Activated naive CD4-positive, alpha-beta T cell treated with Interleukin-2 at 50 U/mL for 16 hours (primary cell): Measurements from ENCODE around the gene PRKACG.

Source experiments
- DNase-seq: peaks from one replicate; pipeline ENCODE4 v3.0.0-alpha.2; 2020

The PRKACG gene

DNA sequence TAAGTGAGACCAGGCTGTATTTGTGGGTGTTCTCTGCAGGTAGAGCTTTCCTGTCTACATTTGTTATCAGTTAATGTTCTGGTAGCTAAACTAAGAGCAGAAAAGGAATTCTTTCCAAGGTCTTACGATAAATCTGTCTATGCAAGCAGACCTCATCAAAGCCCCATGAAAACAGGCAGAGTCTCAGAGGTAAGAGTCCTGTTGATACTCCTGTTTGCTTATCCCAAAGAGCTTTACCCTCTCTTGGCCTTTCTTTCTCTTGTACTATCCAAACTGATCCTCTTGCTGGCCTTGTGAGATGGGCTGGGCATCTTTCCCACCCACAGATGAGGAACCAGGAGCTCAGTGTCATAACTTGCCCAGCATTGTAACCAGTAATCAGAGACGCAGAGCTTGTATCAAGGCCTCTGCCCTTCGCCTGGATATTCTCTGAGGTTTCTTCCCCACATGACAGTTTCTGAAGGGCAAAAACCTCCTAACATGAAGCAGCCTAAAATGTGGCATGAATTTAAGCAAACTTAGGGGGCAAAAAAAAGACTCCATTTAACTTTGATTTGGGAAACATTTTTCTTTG lies 33.5 kb downstream of the PRKACG start:
- no peak for DNase-seq

DNA sequence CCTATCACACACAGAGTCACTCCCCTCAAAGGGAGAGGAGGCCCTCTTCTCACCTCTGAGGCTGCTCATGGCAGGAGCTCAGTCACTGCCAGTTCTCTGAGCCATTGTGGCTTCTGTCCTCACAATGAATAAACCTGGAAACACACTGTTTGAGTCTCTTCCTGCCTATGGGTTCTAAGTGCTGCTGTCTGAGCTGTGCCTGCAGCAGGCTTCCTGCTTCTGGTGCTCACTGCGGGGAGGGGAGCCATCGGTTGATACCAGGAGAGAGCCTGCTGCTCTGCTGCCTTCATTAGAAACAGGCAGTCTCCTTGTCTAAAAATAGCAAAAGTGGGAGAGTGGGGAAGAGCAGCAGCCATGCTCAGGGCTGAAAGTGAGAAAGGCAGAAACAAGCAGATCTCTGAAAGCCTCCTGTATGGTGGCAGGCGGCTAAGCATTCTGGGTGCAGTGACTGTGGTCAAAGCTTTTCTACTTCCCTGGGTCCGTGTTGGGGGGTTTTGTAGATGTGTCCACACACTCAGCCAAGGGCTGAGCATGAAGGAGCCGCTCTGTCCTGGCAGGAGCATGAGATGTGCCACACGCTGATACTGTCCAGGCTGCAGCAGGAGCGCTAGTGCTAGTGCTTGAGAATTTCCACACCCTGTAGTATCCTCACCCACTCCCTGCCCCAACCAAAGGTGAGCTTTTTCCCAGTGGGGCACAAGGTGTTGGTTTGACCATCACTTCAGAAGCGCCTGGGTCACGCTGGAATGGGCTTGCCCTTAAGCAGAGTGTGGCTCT lies 34.2 kb downstream of the PRKACG start:
- peak; percentile 6 for DNase-seq

DNA sequence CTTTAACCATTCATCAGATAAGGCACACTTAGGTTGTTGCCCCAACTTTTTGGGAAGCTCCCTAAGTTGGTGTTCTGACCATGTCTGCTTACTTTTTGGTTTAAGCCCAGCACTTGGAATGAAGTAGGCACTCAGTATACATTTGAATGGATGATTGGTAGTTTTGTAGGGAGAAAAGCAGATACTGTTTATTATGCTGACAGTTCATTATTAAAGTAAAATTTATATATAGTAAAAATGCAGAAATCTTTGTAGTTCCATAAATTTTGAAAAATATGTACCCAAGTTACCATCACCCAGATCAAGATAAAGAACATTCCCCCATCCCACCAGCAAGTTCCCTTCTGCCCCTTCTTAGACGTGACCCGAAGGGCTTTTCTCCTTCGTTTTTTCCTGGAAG lies 35.4 kb downstream of the PRKACG start:
- DNase-seq, result no peak

DNA sequence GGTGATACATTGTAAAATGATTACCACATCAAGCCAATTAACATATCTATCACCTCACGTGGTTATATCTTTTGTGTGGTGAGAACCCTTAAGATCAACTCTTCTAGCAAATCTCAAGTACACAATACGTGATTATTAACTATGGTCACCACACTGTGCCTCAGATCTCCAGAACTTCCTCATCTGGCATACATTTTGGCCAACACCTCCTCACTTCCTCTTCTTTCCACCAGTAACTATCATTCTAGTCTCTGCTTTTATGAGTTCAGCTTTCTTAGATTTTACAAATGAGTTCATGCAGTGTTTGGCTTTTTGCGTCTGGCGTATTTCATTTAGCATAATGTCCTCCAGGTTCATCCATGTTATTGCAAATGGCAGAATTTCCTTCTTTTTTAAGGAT lies 35.8 kb downstream of the PRKACG start:
- DNase-seq, result no peak

DNA sequence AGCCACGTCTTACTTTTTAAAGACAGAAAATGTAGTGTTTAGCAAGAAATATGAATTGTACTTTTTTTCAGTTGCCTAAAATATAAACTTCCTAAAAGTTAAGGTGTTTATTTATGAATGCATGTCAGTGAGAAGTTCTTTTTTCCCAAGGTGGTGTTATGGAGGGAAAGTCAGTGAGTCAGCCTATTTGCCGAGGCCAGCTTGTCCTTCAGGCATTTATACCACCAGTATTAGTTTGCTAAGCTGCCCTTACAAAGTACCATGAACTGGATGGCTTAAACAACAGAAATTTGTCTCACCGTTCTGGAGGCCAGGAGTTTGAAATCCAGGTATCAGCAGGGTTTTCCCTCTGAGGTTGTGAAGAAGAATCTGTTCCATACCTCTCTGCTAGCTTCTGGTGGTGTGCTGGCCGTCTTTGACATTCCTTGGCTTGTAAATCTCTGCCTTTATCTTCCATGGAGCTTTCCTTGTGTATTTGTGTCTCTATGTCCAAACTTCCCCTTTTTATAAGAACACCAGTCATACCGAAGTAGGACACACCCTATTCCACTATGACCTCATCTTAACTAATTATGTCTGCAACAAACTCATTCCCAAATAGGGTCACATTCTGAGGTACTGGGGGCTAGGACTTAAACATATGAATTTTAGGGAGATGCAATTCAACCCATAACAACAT lies 38.4 kb downstream of the PRKACG start:
- DNase-seq, result no peak

DNA sequence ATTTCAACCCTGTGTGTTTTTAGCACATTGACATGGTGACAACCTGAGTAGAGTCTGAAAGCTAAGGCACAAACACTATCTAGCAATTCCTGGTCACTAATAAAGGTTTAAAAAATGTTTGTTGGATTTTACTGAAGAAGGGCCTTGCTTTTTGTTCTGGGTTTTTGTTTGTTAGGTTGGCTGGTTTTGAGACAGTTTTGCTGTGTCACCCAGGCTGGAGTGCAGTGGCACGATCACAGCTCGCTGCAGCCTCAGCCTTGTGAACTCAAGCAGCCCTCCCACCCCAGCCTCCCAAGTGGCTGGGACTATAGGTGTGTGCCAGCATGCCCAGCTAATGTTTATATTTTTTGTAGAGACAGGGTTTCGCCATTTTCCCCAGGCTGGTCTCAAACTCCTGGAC lies 39.0 kb downstream of the PRKACG start:
- DNase-seq, result no peak

DNA sequence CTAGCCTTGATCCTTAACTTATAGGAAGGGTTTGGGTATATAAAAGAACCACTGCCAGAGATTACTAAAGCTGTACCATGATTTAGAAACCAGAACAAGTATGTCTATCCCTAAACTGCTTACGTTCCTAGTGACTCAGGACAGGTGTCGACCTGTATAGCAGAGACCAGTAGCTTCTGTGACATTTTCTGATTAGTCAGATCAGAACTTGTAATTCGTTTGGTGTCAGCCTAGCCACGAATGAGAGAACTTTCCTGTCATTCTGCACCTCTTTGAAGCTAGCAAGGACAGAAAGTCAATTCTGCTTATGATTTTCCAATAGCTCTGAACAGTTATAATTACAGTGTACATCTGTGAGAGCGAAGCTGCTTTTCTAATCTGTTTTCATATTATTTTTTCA lies 39.5 kb downstream of the PRKACG start:
- no peak for DNase-seq

DNA sequence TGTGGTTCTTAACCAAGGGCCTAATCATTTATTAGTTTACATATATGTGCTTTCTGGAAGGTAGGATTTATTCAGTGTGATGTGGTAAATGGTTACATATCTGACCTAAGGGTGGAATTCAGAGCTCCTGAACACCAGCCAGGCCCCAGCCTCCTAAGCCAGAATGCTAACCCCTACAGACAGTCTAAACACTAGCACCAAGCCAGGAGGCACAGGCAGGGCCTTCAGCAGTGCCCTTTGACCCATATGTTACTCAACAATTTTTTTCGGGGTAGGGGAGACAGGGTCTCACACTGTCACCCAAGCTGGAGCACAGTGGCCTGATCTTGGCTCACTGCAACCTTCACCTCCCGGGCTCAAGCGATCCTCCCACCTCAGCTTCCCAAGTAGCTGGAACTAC lies 40.3 kb downstream of the PRKACG start:
- no peak for DNase-seq

DNA sequence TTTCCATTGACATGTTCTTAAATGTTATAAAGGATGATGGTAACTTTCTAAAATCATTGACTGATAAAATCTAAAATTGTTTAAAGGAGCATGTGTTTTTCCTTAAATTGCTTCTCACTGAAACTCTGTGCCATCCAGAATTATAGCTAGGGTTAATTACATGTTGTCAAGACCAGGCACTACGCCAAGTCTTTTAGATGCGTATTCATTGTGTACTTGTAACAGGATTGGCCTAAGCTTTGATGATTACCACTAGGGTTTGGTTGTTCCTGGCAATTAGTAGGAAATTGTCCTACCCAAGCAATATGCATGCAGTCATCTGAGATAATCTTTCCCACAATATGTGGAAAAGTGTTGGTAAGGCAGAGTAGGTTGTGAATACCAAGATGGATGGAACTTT lies 43.8 kb downstream of the PRKACG start:
- DNase-seq, result no peak

DNA sequence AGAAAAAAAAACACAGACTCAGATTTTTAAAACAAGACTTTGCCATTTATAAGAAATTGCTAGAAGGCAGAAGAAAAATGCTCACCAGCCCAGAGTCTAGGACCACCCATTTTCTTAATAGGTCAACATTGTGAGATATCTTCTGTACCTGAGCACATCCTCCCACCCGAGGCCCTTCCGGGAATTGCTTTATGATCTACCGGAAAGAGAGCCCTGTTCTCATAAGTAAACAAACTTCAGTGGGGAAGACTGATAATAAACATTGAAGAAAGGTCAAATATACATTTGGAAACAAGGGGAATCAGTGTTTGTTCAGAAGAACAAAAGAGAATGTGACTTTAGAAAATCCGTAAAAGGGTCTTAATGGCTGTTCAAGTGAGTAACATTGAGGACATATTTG lies 44.4 kb downstream of the PRKACG start:
- no peak for DNase-seq

DNA sequence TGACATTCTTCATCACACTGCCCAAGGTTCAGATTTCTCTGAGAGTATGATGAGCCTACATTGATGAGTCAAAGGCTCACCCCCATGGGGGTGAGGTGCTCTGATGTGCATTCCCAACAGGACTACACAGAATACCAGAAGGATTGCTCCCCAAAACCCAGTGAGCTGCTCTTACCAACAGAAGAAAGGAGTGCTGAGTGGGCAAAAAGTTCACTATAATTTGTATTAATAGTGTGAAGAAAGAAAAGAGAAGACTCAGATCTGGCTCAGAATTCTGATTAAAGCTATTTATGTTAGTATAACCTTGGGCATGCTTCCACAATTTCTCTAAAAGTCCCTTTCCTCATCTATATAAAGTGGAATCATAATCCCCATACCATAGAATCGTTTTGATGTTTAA lies 46.1 kb downstream of the PRKACG start:
- DNase-seq, result no peak

DNA sequence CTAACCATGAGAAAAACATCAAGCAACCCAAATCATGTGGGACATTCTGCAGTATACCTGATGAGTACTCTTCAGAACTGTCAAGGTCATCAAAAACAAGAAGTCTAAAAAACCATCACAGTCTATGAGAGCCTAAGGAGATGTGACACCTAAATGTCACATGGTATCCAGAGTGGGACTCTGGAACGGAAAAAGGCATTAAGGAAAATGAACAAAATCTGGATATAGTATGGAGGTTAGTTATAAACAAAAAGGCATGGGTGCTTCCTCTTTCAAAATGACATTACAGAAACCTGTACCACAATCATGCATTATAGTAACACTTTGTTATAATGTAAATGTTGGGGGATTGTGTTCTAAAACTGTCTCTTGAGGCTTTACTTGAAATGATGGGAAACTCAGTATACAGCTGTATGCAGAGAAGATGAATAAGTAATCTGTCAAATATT lies 47.4 kb downstream of the PRKACG start:
- no peak for DNase-seq

DNA sequence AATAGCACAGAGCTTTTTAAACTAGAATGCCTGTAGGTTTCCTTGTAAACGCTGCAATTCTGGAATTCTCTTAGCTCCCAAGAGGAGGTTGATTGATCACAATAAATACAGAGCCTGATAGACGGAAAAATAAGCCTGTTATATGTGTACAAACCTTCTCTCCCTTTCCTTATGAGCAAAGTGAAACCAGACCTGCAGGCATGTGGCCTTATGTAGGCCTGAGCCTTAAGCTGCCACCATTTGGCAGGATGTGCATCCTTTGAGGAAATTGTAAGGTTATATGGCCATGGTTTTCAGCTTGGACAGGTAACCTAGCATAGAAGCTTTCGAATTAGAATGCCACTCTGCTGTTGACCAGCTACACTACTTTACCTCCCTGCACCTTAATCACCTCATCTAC lies 49.1 kb downstream of the PRKACG start:
- no peak for DNase-seq

DNA sequence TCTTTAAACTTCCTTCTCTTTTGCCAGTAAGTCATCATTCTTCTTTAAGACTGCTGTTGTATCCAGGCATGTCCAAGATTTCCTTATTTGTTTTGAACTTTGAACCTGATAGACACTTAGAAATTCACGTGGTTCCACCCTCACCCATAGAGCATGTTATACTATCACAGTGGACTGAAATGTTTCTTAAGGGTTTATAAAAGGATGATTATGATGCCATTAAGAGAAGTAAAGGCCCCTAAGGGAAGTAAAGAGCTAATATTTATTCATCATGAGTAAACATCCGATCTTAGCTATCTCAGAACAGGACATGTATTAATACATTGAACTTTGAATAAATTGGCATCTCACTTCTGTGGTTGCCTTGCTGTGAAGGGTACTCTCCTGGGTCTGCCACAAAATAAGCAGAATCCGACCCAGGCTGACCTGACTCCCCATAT lies 49.8 kb downstream of the PRKACG start:
- DNase-seq, result no peak

DNA sequence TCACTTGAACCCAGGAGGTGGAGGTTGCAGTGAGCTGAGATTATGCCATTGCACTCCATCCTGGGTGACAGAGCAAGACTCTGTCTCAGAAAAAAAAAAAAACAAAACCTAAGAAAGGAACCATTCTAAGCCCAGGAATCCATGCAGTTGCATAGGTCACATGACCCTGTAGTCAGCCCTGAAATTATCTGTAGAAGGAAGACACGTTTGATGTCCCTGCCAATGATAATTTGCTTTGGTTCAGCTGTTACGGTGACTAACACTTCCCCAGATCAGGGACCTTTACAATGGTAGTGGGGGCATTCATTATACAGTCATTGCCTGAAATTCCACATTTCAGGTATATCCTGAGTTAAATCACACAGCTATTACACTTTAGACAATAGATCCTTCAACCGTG lies 50.5 kb downstream of the PRKACG start:
- no peak for DNase-seq
